Measurements from ENCODE around the gene LRRC8B.
"Not testable (repeated sequence)": the region's sequence is repeated elsewhere in the genome, so short reads cannot be mapped to it uniquely, and the experiment has no call there.

LRRC8B gene

GRCh38 chr1:89487972-89488371, 36.7 kb upstream of the LRRC8B start:
- no peak for TF ChIP-seq CTCF (conservative IDR thresholded peaks at IDR 0.05)
- no peak overlapping the region for H3K27ac ChIP-seq

- TF ChIP-seq CTCF (conservative IDR thresholded peaks at IDR 0.05): no peak
- no peak overlapping the region for H3K27ac ChIP-seq
Measured at GRCh38 chr1:89489047-89489729, 35.4 kb upstream of the LRRC8B start.

GRCh38 chr1:89490389-89490788, 34.2 kb upstream of the LRRC8B start:
- no peak for TF ChIP-seq CTCF (conservative IDR thresholded peaks at IDR 0.05)
- H3K27ac ChIP-seq: no peak overlapping the region

- no peak overlapping the region for H3K27ac ChIP-seq
- no peak for TF ChIP-seq CTCF (conservative IDR thresholded peaks at IDR 0.05)
Measured at GRCh38 chr1:89499320-89499719, 25.3 kb upstream of the LRRC8B start.

GRCh38 chr1:89502042-89502441, 22.6 kb upstream of the LRRC8B start:
- no peak for TF ChIP-seq CTCF (conservative IDR thresholded peaks at IDR 0.05)

GRCh38 chr1:89502895-89503294, 21.7 kb upstream of the LRRC8B start:
- TF ChIP-seq CTCF (conservative IDR thresholded peaks at IDR 0.05): no peak

More at GRCh38 chr1:89502042-89502441, 22.6 kb upstream of the LRRC8B start:
- H3K27ac ChIP-seq: no peak overlapping the region

GRCh38 chr1:89503690-89504089, 20.9 kb upstream of the LRRC8B start:
- no peak overlapping the region for H3K27ac ChIP-seq
- TF ChIP-seq CTCF (conservative IDR thresholded peaks at IDR 0.05): no peak

More at GRCh38 chr1:89502895-89503294, 21.7 kb upstream of the LRRC8B start:
- H3K27ac ChIP-seq: no peak overlapping the region

- not testable (repeated sequence) for H3K27ac ChIP-seq
Measured at GRCh38 chr1:89510061-89510460, 14.6 kb upstream of the LRRC8B start.

Measured in VCaP (cell line).